ENCODE data around the gene TMEM82. TPM values are rescaled to one million over a fixed set of nuclear protein-coding genes. Genes with fewer than 3 reads are reported as not detected.

Gene TMEM82
- total RNA-seq, 1 experiment from 2014 or later: not detected

- ChIA-PET POLR2A (interaction anchor here (0.7 to 1.3 kb wide), 3 partner anchors 10 to 58 kb away, joined by 3 to 5 read pairs (median 3); no protein-coding TSS in a partner anchor), CTCF (no interaction called here)
- Mint-ChIP-seq H3K4me3 (ENCODE audit: unreplicated experiment) (no peak overlapping the region), H3K27ac (ENCODE audit: low read depth, unreplicated experiment) (no peak overlapping the region), H3K36me3 (ENCODE audit: insufficient read depth, unreplicated experiment) (peaks cover 68% of the 10 kb centered on the region), H3K27me3 (ENCODE audit: insufficient read depth, unreplicated experiment) (no peaks in the 10 kb centered on the region), H3K9me3 (ENCODE audit: unreplicated experiment) (no peaks in the 10 kb centered on the region), H3K4me1 (ENCODE audit: insufficient read depth, unreplicated experiment) (no peaks in the 10 kb centered on the region)
- no TSS peak for BruUV-seq (replicated peaks)
- DNase-seq (ENCODE audit: unreplicated experiment): no peak
- TF ChIP-seq, protein P1, sequence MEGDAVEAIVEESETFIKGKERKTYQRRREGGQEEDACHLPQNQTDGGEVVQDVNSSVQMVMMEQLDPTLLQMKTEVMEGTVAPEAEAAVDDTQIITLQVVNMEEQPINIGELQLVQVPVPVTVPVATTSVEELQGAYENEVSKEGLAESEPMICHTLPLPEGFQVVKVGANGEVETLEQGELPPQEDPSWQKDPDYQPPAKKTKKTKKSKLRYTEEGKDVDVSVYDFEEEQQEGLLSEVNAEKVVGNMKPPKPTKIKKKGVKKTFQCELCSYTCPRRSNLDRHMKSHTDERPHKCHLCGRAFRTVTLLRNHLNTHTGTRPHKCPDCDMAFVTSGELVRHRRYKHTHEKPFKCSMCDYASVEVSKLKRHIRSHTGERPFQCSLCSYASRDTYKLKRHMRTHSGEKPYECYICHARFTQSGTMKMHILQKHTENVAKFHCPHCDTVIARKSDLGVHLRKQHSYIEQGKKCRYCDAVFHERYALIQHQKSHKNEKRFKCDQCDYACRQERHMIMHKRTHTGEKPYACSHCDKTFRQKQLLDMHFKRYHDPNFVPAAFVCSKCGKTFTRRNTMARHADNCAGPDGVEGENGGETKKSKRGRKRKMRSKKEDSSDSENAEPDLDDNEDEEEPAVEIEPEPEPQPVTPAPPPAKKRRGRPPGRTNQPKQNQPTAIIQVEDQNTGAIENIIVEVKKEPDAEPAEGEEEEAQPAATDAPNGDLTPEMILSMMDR (IDR thresholded peaks at IDR 0.05; ENCODE audit: unreplicated experiment): no peak
- intact Hi-C loops (cut with micrococcal nuclease): no loop called here
Observed at GRCh38 chr1:15775706-15776105, 33.4 kb downstream of the TMEM82 start.

DNA sequence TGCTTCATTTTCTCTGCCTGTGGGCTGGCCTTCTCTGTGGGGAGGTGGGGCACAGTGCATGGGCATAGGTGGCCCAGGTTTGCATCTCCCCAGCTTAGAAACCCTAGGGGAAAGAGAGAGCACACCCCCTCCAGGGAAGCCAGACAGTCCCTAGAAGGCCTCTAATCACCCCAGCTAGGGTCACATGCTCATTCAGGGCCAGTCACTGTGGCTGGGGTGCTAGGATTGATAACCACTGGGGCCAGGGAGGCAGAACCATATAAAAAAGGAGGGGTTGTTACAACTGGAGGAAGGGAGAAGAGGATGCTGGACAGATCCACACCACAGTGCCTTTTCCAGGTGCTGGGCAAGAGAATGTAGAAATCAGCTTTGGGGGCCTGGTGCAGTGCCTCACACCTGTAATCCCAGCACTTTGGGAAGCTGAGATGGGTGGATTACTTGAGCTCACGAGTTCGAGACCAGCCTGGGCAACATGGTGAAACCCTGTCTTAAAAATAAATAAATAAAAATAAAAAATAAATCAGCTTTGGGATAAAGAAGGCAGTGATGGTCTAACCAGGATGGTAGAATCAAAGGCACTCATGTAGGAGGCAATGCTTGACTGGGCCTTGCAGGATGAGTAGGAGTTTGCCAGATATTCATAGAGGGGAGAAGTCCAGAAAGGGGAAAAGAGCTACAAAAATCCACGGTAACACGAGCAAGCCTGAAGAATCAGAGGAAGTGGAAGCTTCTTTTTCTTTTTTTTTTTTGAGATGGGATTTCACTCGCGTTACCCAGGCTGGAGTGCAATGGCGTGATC is 35.8 kb downstream of the TMEM82 start:
- Mint-ChIP-seq H3K4me1 (ENCODE audit: insufficient read depth, unreplicated experiment) (no peaks in the 10 kb centered on the region), H3K4me3 (ENCODE audit: unreplicated experiment) (no peak overlapping the region), H3K9me3 (ENCODE audit: unreplicated experiment) (no peaks in the 10 kb centered on the region), H3K27me3 (ENCODE audit: insufficient read depth, unreplicated experiment) (no peaks in the 10 kb centered on the region), H3K27ac (ENCODE audit: low read depth, unreplicated experiment) (no peak overlapping the region), H3K36me3 (ENCODE audit: insufficient read depth, unreplicated experiment) (peaks cover 66% of the 10 kb centered on the region)
- TF ChIP-seq, protein P1 (IDR thresholded peaks at IDR 0.05; ENCODE audit: unreplicated experiment): no peak
- DNase-seq (ENCODE audit: unreplicated experiment): no peak
- CTCF ChIA-PET: interaction anchor here (0.9 to 2.3 kb wide), 4 partner anchors 10 to 38 kb away, joined by 3 to 8 read pairs (median 3); no protein-coding TSS in a partner anchor
- BruUV-seq (replicated peaks): no TSS peak
- POLR2A ChIA-PET: interaction anchor here (1.0 to 2.1 kb wide), 2 partner anchors 9 to 12 kb away, joined by 6 to 11 read pairs; no protein-coding TSS in a partner anchor
- intact Hi-C loops (cut with micrococcal nuclease): no loop called here

GRCh38 chr1:15785683-15786082 is 43.4 kb downstream of the TMEM82 start:
- Mint-ChIP-seq H3K27me3 (ENCODE audit: insufficient read depth, unreplicated experiment) (no peaks in the 10 kb centered on the region), H3K4me3 (ENCODE audit: unreplicated experiment) (no peak overlapping the region), H3K4me1 (ENCODE audit: insufficient read depth, unreplicated experiment) (peaks cover 15% of the 10 kb centered on the region), H3K9me3 (ENCODE audit: unreplicated experiment) (no peaks in the 10 kb centered on the region), H3K36me3 (ENCODE audit: insufficient read depth, unreplicated experiment) (peaks cover 44% of the 10 kb centered on the region), H3K27ac (ENCODE audit: low read depth, unreplicated experiment) (peak overlapping the region; percentile 51)
- BruUV-seq (replicated peaks): no TSS peak
- TF ChIP-seq, protein P1 (IDR thresholded peaks at IDR 0.05; ENCODE audit: unreplicated experiment): no peak
- POLR2A ChIA-PET: no interaction called here
- intact Hi-C loops (cut with micrococcal nuclease): no loop called here
- CTCF ChIA-PET: interaction anchor here (0.7 kb wide), 1 partner anchor 220 kb away, joined by 5 read pairs; no protein-coding TSS in a partner anchor
- DNase-seq (ENCODE audit: unreplicated experiment): no peak

DNA sequence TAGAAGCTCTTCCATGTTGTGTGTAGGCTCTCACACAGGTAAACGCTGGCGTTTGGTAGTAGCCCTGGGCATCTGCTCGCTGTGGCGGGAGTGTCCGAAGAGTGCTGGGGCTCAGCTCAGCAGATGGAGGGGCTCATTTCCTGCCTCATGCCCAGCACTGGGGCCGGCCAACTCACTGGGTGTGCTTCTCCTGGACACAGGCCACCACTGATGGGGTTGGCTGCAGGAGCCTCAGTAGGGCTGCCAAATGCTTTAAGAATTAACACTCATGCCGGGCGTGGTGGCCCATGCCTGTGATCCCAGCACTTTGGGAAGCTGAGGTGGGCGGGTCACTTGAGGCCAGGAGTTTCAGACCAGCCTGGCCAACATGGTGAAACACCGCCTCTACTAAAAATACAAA is 44.3 kb downstream of the TMEM82 start:
- Mint-ChIP-seq H3K9me3 (ENCODE audit: unreplicated experiment) (no peaks in the 10 kb centered on the region), H3K36me3 (ENCODE audit: insufficient read depth, unreplicated experiment) (peaks cover 35% of the 10 kb centered on the region), H3K4me1 (ENCODE audit: insufficient read depth, unreplicated experiment) (peaks cover 15% of the 10 kb centered on the region), H3K27ac (ENCODE audit: low read depth, unreplicated experiment) (peak overlapping the region; percentile 51), H3K4me3 (ENCODE audit: unreplicated experiment) (no peak overlapping the region), H3K27me3 (ENCODE audit: insufficient read depth, unreplicated experiment) (no peaks in the 10 kb centered on the region)
- no TSS peak for BruUV-seq (replicated peaks)
- DNase-seq (ENCODE audit: unreplicated experiment): peak; percentile 68
- ChIA-PET POLR2A (interaction anchor here (0.6 to 3.0 kb wide), 9 partner anchors 9 to 638 kb away, joined by 3 to 27 read pairs (median 4); partner anchors contain the start of gene SPEN), CTCF (interaction anchor here (0.5 to 1.1 kb wide), 3 partner anchors 12 to 1507 kb away, joined by 3 to 4 read pairs (median 3); no protein-coding TSS in a partner anchor)
- TF ChIP-seq, protein P1 (IDR thresholded peaks at IDR 0.05; ENCODE audit: unreplicated experiment): no peak
- intact Hi-C loops (cut with micrococcal nuclease): no loop called here
